NCI-H524 (cell line): ENCODE data around the gene GPC6.
A peak's percentile ranks its signal among the peaks of the same experiment; 100 is the strongest.

ENCODE experiments used
- DNase-seq, 2 experiments: peaks; one replicate each; lab custom pipeline; 2025; lab: John Stamatoyannopoulos, UW

GPC6 gene

DNA sequence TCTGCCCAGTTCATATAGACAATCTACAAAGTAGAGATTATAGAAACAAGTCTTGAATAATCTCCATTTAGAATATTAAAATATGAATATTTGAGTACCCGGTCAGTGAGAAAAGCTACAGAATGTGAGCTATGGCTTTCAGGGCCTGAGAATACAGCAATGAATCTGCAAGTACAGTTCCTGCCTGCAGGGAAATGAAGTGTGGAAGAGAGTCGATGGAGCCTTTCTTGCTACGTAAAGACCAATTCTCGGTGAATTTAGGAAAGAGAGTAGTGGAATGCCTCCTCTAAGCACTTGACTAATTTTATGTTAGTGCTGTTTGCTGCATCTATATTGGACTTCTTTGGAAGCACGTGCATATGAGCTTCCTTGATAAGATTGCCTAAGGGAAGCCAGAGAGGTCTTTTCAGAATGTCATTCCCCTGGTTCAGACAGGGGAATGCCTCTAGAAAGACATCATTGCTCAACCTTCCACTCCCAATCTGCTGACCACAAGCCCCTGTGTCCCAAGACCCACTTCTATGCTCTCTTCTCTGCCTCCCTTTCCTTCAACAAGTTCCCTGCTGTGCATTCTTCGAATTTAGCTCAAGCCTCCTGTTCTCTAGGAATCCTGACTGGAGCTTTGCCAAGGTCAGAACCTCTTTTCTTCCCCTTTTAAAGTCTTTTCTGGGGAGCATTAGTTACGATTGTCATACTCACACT is 41.9 kb downstream of the GPC6 start:
- no peak for DNase-seq

DNA sequence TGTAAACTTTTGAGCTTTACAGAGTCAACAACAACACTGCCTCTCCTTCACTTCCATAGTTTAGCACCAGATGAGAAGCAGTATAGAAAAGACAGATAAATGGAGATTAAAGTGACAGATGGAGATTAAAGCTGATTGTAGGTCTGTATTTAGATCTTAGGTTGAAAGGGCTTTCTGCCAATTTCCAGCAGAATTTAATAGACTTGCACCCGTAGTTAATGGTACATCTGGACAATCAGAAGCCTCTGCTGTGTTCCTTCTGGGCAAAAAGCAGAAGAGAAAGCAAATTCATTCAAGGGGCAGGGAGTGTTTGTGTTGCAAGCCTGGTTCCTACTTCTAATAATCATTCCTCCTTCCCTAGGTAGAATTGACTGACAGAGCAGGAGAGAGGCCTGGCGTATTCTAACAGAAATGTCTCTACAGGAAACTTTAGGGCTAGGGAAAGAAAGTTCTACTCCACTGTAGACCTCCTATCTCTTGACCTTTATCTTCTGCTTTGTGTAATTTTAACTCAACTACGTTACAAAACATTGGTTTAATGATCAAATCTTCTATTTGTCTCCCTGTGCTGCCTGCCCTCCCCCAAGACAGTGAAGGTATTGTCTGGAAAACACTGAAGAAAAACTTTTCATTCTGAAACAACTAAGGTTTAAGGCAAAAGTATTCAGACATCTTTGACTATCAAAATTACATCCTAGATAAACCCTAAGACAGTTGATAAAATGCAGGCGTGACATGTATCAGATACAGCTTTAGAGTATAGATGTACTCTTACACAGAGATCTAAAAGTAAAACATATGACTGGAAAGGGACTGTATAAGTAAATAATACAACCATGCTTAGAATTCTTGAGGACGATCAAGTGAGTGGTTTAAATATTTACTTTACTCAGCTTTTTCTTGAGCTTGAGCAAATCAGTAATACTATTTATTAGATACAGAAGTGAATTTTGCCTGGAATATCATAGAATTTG is 44.4 kb downstream of the GPC6 start:
- DNase-seq: peak; percentile 87 to 98

GRCh38 chr13:93279982-93280381 is 53.4 kb downstream of the GPC6 start:
- DNase-seq: no peak

DNA sequence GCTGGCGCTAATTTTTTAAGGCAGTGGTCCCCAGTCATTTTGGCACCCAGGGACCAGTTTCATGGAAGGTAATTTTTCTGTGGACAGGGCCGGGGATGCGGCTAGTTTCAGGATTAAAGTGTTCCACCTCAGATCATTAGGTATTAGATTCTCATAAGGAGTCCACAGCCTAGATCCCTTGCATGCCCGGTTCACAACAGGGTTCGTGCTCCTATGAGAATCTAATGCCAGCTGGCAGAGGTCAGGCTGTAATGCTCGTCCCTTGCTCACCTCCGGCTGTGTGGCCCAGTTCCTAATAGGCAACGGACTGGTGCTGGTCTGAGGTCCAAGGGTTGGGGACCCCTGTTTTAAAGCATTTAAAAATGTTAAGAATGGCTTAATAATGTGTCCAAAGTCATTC is 54.1 kb downstream of the GPC6 start:
- no peak for DNase-seq

GRCh38 chr13:93283255-93283654 is 56.6 kb downstream of the GPC6 start:
- peak in 1 of 2 experiments; percentile 46 for DNase-seq

DNA sequence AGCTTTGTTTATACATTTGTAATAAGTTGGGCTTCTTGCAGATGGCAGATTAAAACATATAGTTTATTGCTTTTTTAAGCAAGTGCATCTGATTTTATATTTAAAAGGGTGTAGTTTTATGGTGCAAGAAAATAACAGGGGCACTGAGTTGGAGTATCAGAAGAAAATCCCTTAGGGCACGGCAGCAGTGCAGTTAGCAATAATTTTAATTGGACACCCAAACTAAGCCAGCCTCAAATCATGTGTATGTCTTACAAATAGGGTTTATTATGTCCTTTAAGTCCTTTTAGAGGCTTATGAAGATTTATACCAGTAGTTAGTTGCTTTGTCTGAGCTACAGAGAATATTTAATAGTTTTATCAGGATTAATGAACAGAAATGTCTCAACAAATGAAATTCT is 57.5 kb downstream of the GPC6 start:
- peak in 1 of 2 experiments; percentile 32 for DNase-seq

DNA sequence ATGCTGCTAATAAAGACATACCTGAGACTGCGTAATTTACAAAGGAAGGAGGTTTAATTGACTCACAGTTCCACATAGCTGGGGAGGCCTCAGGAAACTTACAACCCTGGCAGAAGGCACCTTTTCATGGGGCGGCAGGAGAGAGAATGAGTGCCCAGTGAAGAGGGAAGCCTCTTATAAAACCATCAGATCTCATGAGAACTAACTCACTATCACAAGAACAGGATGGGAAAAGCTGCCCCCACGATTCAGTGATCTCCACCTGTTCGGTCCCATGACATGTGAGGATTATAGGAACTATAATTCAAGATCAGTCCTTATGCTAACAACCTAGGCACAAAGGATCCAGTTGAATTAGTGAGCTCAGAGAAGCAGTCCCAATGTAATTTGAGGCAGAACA is 59.4 kb downstream of the GPC6 start:
- DNase-seq: peak; percentile 80 to 95

DNA sequence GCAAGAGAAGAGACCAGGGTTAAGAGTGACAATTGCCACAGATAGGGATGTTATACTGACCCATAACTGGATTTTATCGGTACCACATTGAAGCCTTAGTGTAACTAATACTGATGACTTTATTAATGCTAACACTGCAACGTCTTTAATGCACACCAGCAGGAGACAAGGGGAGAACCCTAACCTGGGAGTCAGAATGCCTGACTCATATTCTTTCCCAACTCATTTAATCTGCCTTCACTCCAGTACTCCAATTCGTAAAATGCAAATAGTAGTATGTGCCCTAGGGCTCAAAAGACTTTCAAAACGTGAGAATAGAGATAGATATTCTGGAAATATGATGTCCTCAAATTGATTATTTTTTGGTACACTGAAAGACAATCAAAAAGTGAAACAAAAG is 62.4 kb downstream of the GPC6 start:
- DNase-seq: no peak

DNA sequence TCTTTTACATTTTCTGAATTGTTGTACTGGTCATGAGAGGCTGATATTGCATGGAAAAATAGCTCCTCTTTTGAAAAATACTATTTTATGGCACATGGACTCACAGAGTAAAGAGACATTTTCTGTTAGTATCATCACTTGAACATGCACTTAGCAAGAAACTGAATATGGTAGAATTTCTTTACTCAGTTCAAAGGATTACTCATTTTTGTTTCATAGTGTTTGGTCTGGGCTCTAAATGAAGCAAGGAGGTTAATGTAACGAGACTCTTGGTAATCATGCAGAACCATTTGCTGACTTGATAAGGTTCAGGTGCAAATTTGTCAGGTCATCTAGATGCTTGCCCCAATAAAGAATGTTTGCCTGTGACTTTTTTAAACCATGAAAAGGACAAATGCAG is 63.2 kb downstream of the GPC6 start:
- DNase-seq: no peak

DNA sequence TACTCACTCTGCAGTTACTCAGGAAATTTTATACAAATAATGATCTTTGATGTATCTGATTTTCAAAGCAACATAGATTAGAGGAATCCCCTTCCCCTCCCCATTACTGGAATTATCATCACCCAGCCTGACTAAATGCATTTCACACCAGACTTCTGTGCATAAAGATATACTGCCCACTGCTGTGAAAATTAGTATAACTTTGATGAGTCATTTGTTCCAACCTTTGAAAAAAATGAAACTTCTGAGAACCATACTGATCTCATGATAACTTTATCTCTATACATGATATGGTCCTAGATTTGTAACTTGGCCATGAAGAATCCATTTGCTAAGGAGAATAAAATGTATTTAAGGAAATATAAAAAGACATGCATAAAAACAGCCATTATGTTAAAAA is 63.9 kb downstream of the GPC6 start:
- DNase-seq: no peak

- no peak for DNase-seq
Observed at GRCh38 chr13:93292366-93292765, 65.8 kb downstream of the GPC6 start.

DNA sequence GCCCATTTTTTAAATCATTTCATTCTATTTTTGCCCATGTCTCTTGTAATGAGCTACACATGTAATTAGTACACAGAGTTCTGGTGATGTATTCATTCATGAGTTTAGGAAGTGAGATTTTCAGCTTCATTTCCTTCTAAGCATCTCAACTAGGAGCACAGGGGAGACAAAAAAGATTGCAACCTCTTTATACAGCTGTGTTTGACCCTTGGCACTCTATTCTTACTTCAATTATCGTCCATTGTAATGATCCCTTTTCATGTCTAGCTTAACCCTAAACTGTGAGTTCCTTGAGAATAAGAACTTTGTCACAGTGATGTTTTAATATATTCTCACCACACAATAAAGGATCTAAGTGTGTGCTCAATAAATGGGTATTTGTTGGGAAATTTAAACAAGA is 67.1 kb downstream of the GPC6 start:
- DNase-seq: no peak

GRCh38 chr13:93296584-93296983 is 70.0 kb downstream of the GPC6 start:
- no peak for DNase-seq

DNA sequence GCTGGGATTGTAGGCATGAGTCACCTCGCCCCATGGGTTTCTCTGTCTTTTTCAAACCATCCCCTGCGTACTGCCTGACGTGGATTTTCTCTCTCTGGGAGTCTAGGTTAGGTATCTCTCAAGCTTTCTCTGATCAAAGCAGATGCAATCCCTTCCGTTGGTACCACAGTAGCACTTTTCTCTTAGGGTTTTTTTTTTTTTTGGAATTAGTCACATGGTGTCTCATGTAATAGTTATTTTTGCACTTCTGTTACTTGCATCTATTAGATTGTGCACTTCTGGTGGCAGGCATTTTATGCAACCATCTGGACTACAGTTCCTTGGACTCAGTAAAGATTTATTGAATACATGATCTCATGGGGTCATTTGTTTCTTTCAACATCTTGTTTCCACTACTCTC is 72.1 kb downstream of the GPC6 start:
- peak in 1 of 2 experiments; percentile 41 for DNase-seq

DNA sequence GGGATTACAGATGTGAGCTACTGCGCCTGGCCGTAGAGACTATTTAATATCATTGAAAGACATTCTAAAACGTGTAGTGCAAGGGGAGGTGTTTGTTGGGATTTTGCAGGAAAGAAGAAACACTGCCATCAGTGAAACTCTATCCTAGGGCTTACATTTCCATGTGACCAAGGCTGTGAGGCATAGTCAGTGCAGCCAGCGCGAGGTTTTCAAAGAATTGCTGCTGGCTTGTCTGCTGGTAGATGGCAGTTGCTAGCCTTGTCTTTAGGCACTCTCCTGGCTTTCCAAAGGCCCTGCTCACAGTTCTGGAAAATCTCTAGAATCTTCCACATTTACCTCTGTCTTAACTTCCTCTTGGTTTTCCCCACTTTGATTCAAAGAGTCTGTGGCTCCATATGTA is 77.5 kb downstream of the GPC6 start:
- peak in 1 of 2 experiments; percentile 12 for DNase-seq

DNA sequence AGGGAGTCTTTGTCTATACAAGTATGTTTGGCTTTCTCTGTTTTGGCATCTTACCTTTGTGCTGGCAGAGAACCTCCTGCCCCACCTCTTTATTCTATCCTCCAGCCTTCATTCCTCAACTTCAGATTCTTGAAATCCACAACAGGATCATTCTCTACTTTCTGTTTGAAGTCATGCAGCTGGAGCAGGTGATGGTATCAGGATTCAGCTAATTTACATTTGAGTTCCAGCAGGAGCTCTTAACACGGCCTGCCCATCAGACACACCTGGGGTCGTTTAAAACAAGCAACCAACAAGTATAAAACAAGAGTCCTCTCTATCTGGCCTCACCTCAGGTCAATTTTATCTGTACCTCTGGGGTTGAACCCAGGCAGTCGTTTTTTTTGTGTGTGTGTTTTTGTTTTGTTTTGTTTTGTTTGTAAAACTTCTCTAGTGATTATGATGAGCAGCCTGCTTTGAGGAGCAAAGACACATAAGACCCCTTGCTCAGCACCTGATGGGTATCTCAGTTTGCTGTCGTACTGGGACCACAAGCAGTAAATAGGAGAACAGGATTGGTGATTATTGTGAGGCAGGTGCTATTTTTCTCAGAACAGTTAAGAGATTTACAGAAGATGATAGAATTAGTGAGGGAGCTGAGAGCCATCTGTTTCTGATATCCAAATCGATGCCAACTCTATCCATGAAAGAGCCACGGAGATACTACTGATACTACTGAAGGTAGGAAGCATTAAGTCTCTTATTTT is 78.4 kb downstream of the GPC6 start:
- DNase-seq: peak; percentile 45 to 84

DNA sequence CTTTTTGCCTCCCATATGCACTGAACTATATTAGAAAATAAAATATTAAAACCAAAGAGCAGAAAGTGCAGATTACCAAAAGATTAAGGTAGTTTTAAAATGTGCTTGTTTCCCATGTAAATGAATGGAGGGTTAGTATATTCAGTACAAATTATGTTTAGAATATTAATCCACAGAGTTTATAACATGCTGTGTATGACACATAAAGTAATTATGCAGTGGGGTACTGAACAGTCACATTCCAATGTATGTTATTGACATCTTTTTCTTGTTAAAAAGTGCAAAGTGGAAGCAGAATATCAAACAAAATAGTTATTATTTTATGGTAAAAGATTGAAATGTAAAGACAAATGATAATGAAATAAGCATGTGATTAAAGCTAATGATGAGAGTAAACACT is 79.3 kb downstream of the GPC6 start:
- DNase-seq: no peak

DNA sequence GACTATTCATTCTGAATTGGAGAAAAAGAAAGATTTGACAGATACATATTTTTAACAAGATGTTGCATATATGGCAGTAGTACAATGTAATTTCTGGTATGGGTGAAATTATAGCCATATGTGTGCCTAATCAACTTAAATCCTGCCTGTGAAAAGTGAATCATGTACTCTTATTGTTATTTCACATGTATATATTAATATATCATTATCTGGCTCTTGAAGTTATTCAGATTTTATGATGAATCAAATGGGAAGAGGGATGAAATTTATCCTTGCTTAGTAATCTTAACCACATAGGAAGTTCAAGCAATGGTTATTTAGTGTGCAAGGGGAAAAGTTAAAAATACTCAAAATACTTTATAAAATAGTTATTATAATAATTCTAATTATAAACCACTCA is 80.5 kb downstream of the GPC6 start:
- no peak for DNase-seq

DNA sequence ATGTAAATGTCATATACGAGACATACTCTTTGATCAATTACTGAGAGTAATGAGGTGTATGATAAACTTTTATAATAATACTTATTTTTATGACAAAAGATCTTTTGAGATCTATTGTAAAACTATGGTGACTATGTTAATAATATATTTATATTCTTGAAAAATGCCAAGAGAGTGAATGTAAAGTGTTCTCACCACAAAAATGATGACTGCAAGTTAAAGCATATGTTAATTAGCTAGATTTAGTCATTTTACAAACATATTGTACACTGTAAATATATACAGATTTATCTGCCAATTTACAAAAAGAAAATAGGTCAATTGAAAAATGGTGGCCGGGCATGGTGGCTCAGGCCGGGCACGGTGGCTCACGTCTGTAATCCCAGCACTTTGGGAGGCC is 81.0 kb downstream of the GPC6 start:
- DNase-seq: no peak

DNA sequence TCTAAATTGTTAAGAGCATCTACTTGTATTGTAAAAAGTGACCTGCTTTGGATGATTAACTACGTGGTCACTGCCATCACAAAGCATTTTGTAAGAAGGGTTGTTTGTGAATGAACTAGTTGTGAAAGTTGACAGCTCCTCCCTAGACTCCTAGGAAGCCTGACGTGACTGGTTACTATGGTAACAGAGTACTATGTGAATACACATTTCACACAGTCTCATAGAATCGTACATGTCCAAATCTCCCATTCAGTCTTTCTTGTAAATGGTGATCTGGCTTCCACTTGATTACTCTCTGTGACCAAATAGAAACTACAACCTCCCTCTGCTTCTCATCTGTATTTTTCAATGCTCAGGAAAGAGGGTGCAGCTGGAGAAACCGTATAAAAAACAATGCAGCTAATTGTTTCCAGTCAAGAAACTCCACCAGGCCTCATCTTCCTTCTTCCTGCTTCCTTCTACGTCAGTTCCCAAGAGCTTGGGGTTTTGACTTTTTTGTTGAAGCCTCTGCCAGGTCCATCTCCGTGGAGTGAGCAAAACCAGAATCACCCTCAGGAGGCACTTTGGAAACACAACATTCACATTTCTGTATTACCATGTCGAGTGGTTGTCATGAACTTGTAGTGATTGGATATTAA is 83.4 kb downstream of the GPC6 start:
- DNase-seq: peak in 1 of 2 experiments; percentile 12

DNA sequence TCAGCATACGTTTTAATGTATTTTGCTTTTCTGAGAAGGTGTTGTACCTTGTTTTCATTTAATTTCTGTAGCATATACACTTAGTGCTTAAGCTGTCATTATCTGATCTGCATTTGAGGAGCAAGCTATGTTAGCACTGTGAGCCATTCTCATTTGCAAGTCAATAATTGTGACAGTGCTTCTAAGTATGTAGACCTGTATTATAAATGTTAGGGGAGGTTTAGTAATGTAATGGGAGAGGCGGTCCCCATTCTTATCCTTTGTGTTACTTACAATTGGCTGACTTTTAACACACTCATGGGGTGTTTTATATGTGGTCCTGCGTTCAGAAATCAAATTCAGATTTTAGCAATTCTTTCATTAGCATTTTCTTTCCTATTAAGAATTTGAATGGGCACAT is 90.2 kb downstream of the GPC6 start:
- DNase-seq: no peak
